HG03571 (cell line): Measurements from ENCODE around the gene C11orf52.
A peak's percentile ranks its signal among the peaks of the same experiment; 100 is the strongest.
"Not testable (repeated sequence)": the region's sequence is repeated elsewhere in the genome, so short reads cannot be mapped to it uniquely, and the experiment has no call there.

Experiments
- ATAC-seq: cut with Tn5 transposase; IDR thresholded peaks from one replicate; pipeline ENCODE4 v1.9.1; 2021; ENCODE audit not compliant: unreplicated experiment

The C11orf52 gene

GRCh38 chr11:111912535-111912934 lies 6.2 kb upstream of the C11orf52 start, which contains the start of gene HSPB2:
TSS of gene HSPB2 (plus strand) at chr11:111912734. CDS start at chr11:111912830, 96 bp downstream.
- ATAC-seq, result no peak

- ATAC-seq, result no peak
Observed at GRCh38 chr11:111913031-111913861, 5.5 kb upstream of the C11orf52 start.

GRCh38 chr11:111913997-111914396 lies 4.7 kb upstream of the C11orf52 start:
- ATAC-seq, result no peak

GRCh38 chr11:111916768-111917167 lies 1.9 kb upstream of the C11orf52 start:
- no peak for ATAC-seq

GRCh38 chr11:111917312-111917711 lies 1.4 kb upstream of the C11orf52 start:
- no peak for ATAC-seq

- no peak for ATAC-seq
Observed at GRCh38 chr11:111917788-111918187, 925 bp upstream of the C11orf52 start.

GRCh38 chr11:111920908-111921307 lies 2.2 kb downstream of the C11orf52 start:
- no peak for ATAC-seq

GRCh38 chr11:111921541-111922230 lies 3.0 kb downstream of the C11orf52 start:
- no peak for ATAC-seq

- ATAC-seq, result no peak
Observed at GRCh38 chr11:111922803-111923202, 4.1 kb downstream of the C11orf52 start.

- no peak for ATAC-seq
Observed at GRCh38 chr11:111923351-111923788, 4.7 kb downstream of the C11orf52 start.

GRCh38 chr11:111923951-111924350 lies 5.2 kb downstream of the C11orf52 start:
- ATAC-seq, result no peak

- no peak for ATAC-seq
Observed at GRCh38 chr11:111925953-111926352, 7.2 kb downstream of the C11orf52 start.

- ATAC-seq, result peak; percentile 94
Observed at GRCh38 chr11:111926505-111927391, 8.0 kb downstream of the C11orf52 start.

- no peak for ATAC-seq
Observed at GRCh38 chr11:111930472-111930871, 11.8 kb downstream of the C11orf52 start.

- ATAC-seq, result no peak
Observed at GRCh38 chr11:111932611-111932950, 13.9 kb downstream of the C11orf52 start.

- ATAC-seq, result not testable (repeated sequence)
Observed at GRCh38 chr11:111933176-111933575, 14.5 kb downstream of the C11orf52 start.

GRCh38 chr11:111933872-111934271 lies 15.2 kb downstream of the C11orf52 start:
- no peak for ATAC-seq

GRCh38 chr11:111934306-111934705 lies 15.6 kb downstream of the C11orf52 start:
- ATAC-seq, result no peak

GRCh38 chr11:111935317-111936039 lies 16.8 kb downstream of the C11orf52 start:
- ATAC-seq, result no peak

GRCh38 chr11:111936040-111936540 lies 17.4 kb downstream of the C11orf52 start:
- ATAC-seq, result no peak

GRCh38 chr11:111937461-111937769 lies 18.7 kb downstream of the C11orf52 start:
- no peak for ATAC-seq
